Left forelimb (tissue), 1 donor: ENCODE results near the gene TCP11.
A peak's percentile ranks its signal among the peaks of the same experiment; 100 is the strongest.

Source experiments
- DNase-seq: peaks from one replicate; pipeline ENCODE4 v3.0.0-alpha.2; 2018; ENCODE audit warnings: low spot score

TCP11 gene

GRCh38 chr6:35173044-35173426, 31.9 kb upstream of the TCP11 start:
- DNase-seq: no peak

GRCh38 chr6:35170891-35171290, 29.8 kb upstream of the TCP11 start:
- DNase-seq: no peak

GRCh38 chr6:35170166-35170565, 29.0 kb upstream of the TCP11 start:
- DNase-seq: no peak

GRCh38 chr6:35168461-35168861, 27.3 kb upstream of the TCP11 start:
- peak; percentile 25 for DNase-seq

- DNase-seq: no peak
These were observed 26.4 kb upstream of the TCP11 start for GRCh38 chr6:35167505-35167904.

- DNase-seq: peak; percentile 33
These were observed 25.4 kb upstream of the TCP11 start for GRCh38 chr6:35166520-35166919.

- DNase-seq: peak; percentile 30
These were observed 25.0 kb upstream of the TCP11 start for GRCh38 chr6:35166116-35166515.

- no peak for DNase-seq
These were observed 24.5 kb upstream of the TCP11 start for GRCh38 chr6:35165630-35166071.

- DNase-seq: peak; percentile 17
These were observed 23.7 kb upstream of the TCP11 start for GRCh38 chr6:35164868-35165267.

GRCh38 chr6:35164277-35164676, 23.1 kb upstream of the TCP11 start:
- DNase-seq: no peak

GRCh38 chr6:35163836-35164235, 22.7 kb upstream of the TCP11 start:
- DNase-seq: no peak

- no peak for DNase-seq
These were observed 20.9 kb upstream of the TCP11 start for GRCh38 chr6:35161776-35162607.

- DNase-seq: peak; percentile 30
These were observed 20.1 kb upstream of the TCP11 start for GRCh38 chr6:35161266-35161665.

- DNase-seq: peak; percentile 41
These were observed 19.5 kb upstream of the TCP11 start for GRCh38 chr6:35160642-35161041.

- no peak for DNase-seq
These were observed 17.4 kb upstream of the TCP11 start for GRCh38 chr6:35158520-35158919.

- no peak for DNase-seq
These were observed 13.8 kb upstream of the TCP11 start for GRCh38 chr6:35154947-35155346.

- no peak for DNase-seq
These were observed 13.1 kb upstream of the TCP11 start for GRCh38 chr6:35154262-35154661.

GRCh38 chr6:35152067-35152707, 11.0 kb upstream of the TCP11 start:
- no peak for DNase-seq

- no peak for DNase-seq
These were observed 10.3 kb upstream of the TCP11 start for GRCh38 chr6:35151466-35151865.

GRCh38 chr6:35149891-35150566, 8.9 kb upstream of the TCP11 start:
- no peak for DNase-seq

GRCh38 chr6:35148167-35148741, 7.1 kb upstream of the TCP11 start:
- DNase-seq: no peak

- DNase-seq: no peak
These were observed 6.3 kb upstream of the TCP11 start for GRCh38 chr6:35147486-35147885.

- no peak for DNase-seq
These were observed 5.9 kb upstream of the TCP11 start for GRCh38 chr6:35147026-35147425.
